ENCODE data around the gene CHI3L1.
"Not testable (repeated sequence)": the region's sequence is repeated elsewhere in the genome, so short reads cannot be mapped to it uniquely, and the experiment has no call there.

The CHI3L1 gene

GRCh38 chr1:203186446-203187303, at the start of gene CHI3L1:
CHI3L1 (minus strand) TSS chr1:203186704; CDS start chr1:203186623, 81 bp downstream.
- H3K36me3 ChIP-seq (ENCODE audit: insufficient read depth, low read length), result no peaks in the 10 kb centered on the region
- no peak within 1 kb of the TSS for H3K4me3 ChIP-seq (ENCODE audit: low read depth in 1 of 2, low read length in 2 of 2)
- H3K4me1 ChIP-seq (ENCODE audit: insufficient read depth, low read length), result peaks cover 6% of the 10 kb centered on the region
- H3K27ac ChIP-seq (ENCODE audit: low read depth, low read length), result no peak within 1 kb of the TSS
- H3K9ac ChIP-seq (ENCODE audit: low read length), result no peak within 1 kb of the TSS
- no peaks in the 10 kb centered on the region for H3K27me3 ChIP-seq (ENCODE audit: control insufficient read depth in 1 of 2, insufficient read depth in 2 of 2, low read length in 2 of 2)
- no peaks in the 10 kb centered on the region for H3K9me3 ChIP-seq (ENCODE audit: low read length)

GRCh38 chr1:203234901-203235300, 48.4 kb upstream of the CHI3L1 start:
- not testable (repeated sequence) for H3K36me3 ChIP-seq (ENCODE audit: insufficient read depth, low read length); H3K9ac ChIP-seq (ENCODE audit: low read length); H3K9me3 ChIP-seq (ENCODE audit: low read length); H3K4me3 ChIP-seq (ENCODE audit: low read depth in 1 of 2, low read length in 2 of 2); H3K4me1 ChIP-seq (ENCODE audit: insufficient read depth, low read length); H3K27me3 ChIP-seq (ENCODE audit: control insufficient read depth in 1 of 2, insufficient read depth in 2 of 2, low read length in 2 of 2); H3K27ac ChIP-seq (ENCODE audit: low read depth, low read length)

- Histone ChIP-seq H3K4me1 (ENCODE audit: insufficient read depth, low read length) (no peaks in the 10 kb centered on the region), H3K36me3 (ENCODE audit: insufficient read depth, low read length) (no peaks in the 10 kb centered on the region), H3K9ac (ENCODE audit: low read length) (no peak within 1 kb of the TSS), H3K27me3 (ENCODE audit: control insufficient read depth in 1 of 2, insufficient read depth in 2 of 2, low read length in 2 of 2) (no peaks in the 10 kb centered on the region), H3K4me3 (ENCODE audit: low read depth in 1 of 2, low read length in 2 of 2) (no peak within 1 kb of the TSS), H3K27ac (ENCODE audit: low read depth, low read length) (no peak within 1 kb of the TSS), H3K9me3 (ENCODE audit: low read length) (no peaks in the 10 kb centered on the region)
These were observed 43.1 kb upstream of the CHI3L1 start, which contains the start of gene CHIT1 for GRCh38 chr1:203229471-203230135. CHIT1 (minus strand) TSS chr1:203229673; CDS start chr1:203229636, 37 bp downstream.

DNA sequence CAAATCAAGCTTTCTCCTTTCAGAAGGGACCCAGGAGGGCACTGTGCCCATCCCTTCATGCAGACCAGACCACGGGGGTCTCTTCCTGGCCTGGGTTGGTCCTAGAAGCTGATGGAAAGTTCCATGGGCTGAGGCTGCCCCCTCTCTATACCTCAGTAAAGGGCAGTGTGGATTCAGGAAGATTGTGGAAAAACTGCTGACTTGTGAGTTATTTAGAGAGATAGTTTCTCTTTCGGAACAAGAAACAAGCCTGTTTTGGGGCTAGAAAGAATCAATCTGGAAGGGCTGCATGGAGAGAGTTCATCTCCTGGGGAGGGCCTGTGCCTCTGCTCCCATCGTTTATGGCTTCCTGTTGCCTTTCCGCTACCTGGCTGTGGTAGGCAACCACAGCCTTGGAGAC, 42.2 kb upstream of the CHI3L1 start:
- H3K9ac ChIP-seq (ENCODE audit: low read length), result no peak overlapping the region
- no peaks in the 10 kb centered on the region for H3K27me3 ChIP-seq (ENCODE audit: control insufficient read depth in 1 of 2, insufficient read depth in 2 of 2, low read length in 2 of 2)
- H3K27ac ChIP-seq (ENCODE audit: low read depth, low read length), result no peak overlapping the region

DNA sequence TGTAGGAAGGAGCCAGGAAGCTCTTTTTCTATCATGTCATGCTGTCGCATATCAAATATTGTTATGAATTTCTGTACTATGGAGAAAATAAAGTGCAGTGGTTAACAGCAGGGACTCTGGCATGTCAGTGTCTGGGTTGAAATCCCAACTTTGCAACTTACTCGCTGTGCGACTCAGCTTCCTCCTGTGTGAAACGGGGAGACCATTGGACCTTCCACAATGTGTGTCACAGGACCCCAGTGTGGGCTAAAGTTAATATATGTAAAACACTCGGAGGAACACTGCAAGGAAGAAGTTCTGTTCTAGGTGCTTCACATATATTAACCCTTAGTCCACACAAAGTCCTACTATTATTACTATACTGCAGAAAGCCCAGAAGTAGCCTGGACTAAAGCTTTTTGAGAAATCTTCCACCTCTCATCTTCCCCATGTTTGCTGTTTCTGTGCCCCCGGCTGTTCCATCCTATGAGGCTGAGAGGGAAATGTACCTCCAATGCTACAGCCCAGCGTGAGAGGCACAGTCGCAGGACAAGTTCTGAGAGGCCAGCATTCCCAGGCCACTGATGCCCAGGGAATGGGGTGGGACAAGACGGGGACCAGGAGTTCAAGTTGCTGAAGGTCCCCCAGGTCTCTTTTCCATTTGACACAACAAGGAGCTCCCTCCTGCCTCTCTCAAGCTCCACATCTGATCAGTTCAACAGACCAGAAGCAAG, 41.0 kb upstream of the CHI3L1 start:
- Histone ChIP-seq H3K9ac (ENCODE audit: low read length) (no peak overlapping the region), H3K9me3 (ENCODE audit: low read length) (no peaks in the 10 kb centered on the region), H3K4me3 (ENCODE audit: low read depth in 1 of 2, low read length in 2 of 2) (no peak overlapping the region), H3K4me1 (ENCODE audit: insufficient read depth, low read length) (no peaks in the 10 kb centered on the region), H3K36me3 (ENCODE audit: insufficient read depth, low read length) (no peaks in the 10 kb centered on the region), H3K27ac (ENCODE audit: low read depth, low read length) (no peak overlapping the region), H3K27me3 (ENCODE audit: control insufficient read depth in 1 of 2, insufficient read depth in 2 of 2, low read length in 2 of 2) (no peaks in the 10 kb centered on the region)

More for the DNA sequence above, 42.2 kb upstream of the CHI3L1 start:
- no peak overlapping the region for H3K4me3 ChIP-seq (ENCODE audit: low read depth in 1 of 2, low read length in 2 of 2)
- H3K4me1 ChIP-seq (ENCODE audit: insufficient read depth, low read length), result no peaks in the 10 kb centered on the region
- H3K36me3 ChIP-seq (ENCODE audit: insufficient read depth, low read length), result no peaks in the 10 kb centered on the region
- no peaks in the 10 kb centered on the region for H3K9me3 ChIP-seq (ENCODE audit: low read length)

GRCh38 chr1:203225071-203225470, 38.6 kb upstream of the CHI3L1 start:
- Histone ChIP-seq H3K4me1 (ENCODE audit: insufficient read depth, low read length) (no peaks in the 10 kb centered on the region), H3K9ac (ENCODE audit: low read length) (no peak overlapping the region), H3K4me3 (ENCODE audit: low read depth in 1 of 2, low read length in 2 of 2) (no peak overlapping the region), H3K9me3 (ENCODE audit: low read length) (no peaks in the 10 kb centered on the region), H3K27ac (ENCODE audit: low read depth, low read length) (no peak overlapping the region), H3K27me3 (ENCODE audit: control insufficient read depth in 1 of 2, insufficient read depth in 2 of 2, low read length in 2 of 2) (no peaks in the 10 kb centered on the region), H3K36me3 (ENCODE audit: insufficient read depth, low read length) (no peaks in the 10 kb centered on the region)

DNA sequence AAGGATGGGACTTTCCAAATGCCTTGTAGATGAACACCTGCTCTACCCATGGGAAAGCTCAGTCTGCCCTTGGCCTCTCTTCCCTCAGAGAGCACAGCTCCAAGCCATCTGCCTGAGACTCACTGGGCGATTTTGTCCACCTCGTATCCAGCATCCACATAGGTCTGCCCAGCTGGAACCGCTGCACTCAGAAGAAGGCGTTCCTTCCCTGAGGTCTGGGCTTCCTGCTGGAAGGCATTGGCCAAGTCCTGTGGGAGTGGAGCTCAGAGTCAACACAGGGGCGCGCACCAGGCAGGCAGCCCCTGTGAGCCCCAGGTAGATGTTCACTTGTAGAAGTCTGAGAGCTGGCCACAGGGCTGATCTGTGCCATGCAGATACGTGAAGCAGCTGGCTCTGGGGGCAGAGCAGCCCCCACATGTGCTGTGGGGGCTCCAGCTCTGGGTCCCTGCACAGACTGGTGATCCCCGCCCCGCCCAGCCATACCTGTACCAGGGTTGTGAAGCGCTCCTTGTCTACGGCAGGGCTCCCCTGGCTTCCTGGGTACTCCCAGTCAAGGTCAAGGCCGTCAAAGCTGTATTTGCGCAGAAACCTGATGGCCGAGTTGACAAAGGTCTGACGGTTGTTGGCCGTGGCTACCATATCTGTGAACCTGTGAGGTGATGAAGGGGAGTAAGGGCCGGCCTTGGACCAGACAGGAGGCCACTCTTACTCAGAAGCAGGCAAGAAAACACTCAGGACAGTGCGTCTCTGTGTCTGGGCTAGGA, 36.7 kb upstream of the CHI3L1 start:
- H3K4me3 ChIP-seq (ENCODE audit: low read depth in 1 of 2, low read length in 2 of 2), result no peak overlapping the region

GRCh38 chr1:203219934-203220333, 33.4 kb upstream of the CHI3L1 start:
- H3K9ac ChIP-seq (ENCODE audit: low read length), result no peak overlapping the region
- H3K4me3 ChIP-seq (ENCODE audit: low read depth in 1 of 2, low read length in 2 of 2), result no peak overlapping the region
- no peaks in the 10 kb centered on the region for H3K36me3 ChIP-seq (ENCODE audit: insufficient read depth, low read length)
- no peaks in the 10 kb centered on the region for H3K4me1 ChIP-seq (ENCODE audit: insufficient read depth, low read length)
- H3K9me3 ChIP-seq (ENCODE audit: low read length), result no peaks in the 10 kb centered on the region
- H3K27me3 ChIP-seq (ENCODE audit: control insufficient read depth in 1 of 2, insufficient read depth in 2 of 2, low read length in 2 of 2), result peaks cover 0 to 8% of the 10 kb centered on the region in 2 donors
- H3K27ac ChIP-seq (ENCODE audit: low read depth, low read length), result no peak overlapping the region

More for the DNA sequence above, 36.7 kb upstream of the CHI3L1 start:
- Histone ChIP-seq H3K36me3 (ENCODE audit: insufficient read depth, low read length) (no peaks in the 10 kb centered on the region), H3K27me3 (ENCODE audit: control insufficient read depth in 1 of 2, insufficient read depth in 2 of 2, low read length in 2 of 2) (no peaks in the 10 kb centered on the region), H3K4me1 (ENCODE audit: insufficient read depth, low read length) (no peaks in the 10 kb centered on the region), H3K27ac (ENCODE audit: low read depth, low read length) (no peak overlapping the region), H3K9ac (ENCODE audit: low read length) (no peak overlapping the region), H3K9me3 (ENCODE audit: low read length) (no peaks in the 10 kb centered on the region)

DNA sequence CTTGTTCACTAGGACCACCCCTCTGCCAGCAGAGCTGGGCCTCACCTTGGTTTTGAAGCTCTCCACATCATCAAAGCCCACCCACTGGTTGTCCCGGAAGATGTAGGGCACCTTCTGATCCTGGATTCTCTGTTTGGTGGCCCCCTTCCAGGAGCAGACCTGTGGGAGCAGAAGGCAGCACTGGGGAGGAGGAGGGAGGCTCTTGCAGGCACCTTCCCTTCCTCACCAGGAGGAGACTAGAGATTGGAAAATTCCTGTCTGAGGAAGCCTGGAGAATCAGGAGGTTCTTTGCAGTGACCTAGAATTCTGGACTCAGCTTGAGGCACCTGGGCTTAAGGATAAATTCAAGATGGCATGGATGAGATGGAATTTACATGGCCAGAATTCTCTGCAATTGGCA, 32.7 kb upstream of the CHI3L1 start:
- H3K4me3 ChIP-seq (ENCODE audit: low read depth in 1 of 2, low read length in 2 of 2), result no peak overlapping the region
- no peaks in the 10 kb centered on the region for H3K4me1 ChIP-seq (ENCODE audit: insufficient read depth, low read length)
- no peak overlapping the region for H3K9ac ChIP-seq (ENCODE audit: low read length)
- no peak overlapping the region for H3K27ac ChIP-seq (ENCODE audit: low read depth, low read length)
- no peaks in the 10 kb centered on the region for H3K9me3 ChIP-seq (ENCODE audit: low read length)
- no peaks in the 10 kb centered on the region for H3K36me3 ChIP-seq (ENCODE audit: insufficient read depth, low read length)
- H3K27me3 ChIP-seq (ENCODE audit: control insufficient read depth in 1 of 2, insufficient read depth in 2 of 2, low read length in 2 of 2), result peaks cover 0 to 8% of the 10 kb centered on the region in 2 donors

- H3K27me3 ChIP-seq (ENCODE audit: control insufficient read depth in 1 of 2, insufficient read depth in 2 of 2, low read length in 2 of 2), result peaks cover 0 to 8% of the 10 kb centered on the region in 2 donors
- H3K4me1 ChIP-seq (ENCODE audit: insufficient read depth, low read length), result no peaks in the 10 kb centered on the region
- no peaks in the 10 kb centered on the region for H3K9me3 ChIP-seq (ENCODE audit: low read length)
- no peak overlapping the region for H3K9ac ChIP-seq (ENCODE audit: low read length)
- no peak overlapping the region for H3K4me3 ChIP-seq (ENCODE audit: low read depth in 1 of 2, low read length in 2 of 2)
- H3K36me3 ChIP-seq (ENCODE audit: insufficient read depth, low read length), result no peaks in the 10 kb centered on the region
- no peak overlapping the region for H3K27ac ChIP-seq (ENCODE audit: low read depth, low read length)
These were observed 31.2 kb upstream of the CHI3L1 start for GRCh38 chr1:203217668-203218067.
